Nephron progenitor cell (in vitro differentiated cells): ENCODE results near the gene HS3ST2.

Experiments used
- DNase-seq: peaks from one replicate; pipeline ENCODE4 v3.0.0; 2021
- H3K27ac Mint-ChIP-seq: 2 replicates; pipeline ENCODE4 v1.8.0; 2021; ENCODE audit warnings: mild to moderate bottlenecking, moderate library complexity, mixed read lengths
- H3K27me3 Mint-ChIP-seq: 2 replicates; pipeline ENCODE4 v1.8.0; 2021; ENCODE audit warnings: mild to moderate bottlenecking, low read depth, mixed read lengths; ENCODE audit not compliant: poor library complexity
- H3K36me3 Mint-ChIP-seq: 2 replicates; pipeline ENCODE4 v1.8.0; 2021; ENCODE audit warnings: low read depth, mixed read lengths
- H3K4me1 Mint-ChIP-seq: 2 replicates; pipeline ENCODE4 v1.8.0; 2021; ENCODE audit warnings: mixed read lengths
- H3K4me3 Mint-ChIP-seq: 2 replicates; pipeline ENCODE4 v1.8.0; 2021; ENCODE audit warnings: mild to moderate bottlenecking, moderate library complexity, mixed read lengths
- H3K9me3 Mint-ChIP-seq: 2 replicates; pipeline ENCODE4 v1.8.0; 2021; ENCODE audit warnings: mild to moderate bottlenecking, moderate library complexity, mixed read lengths
- CTCF ChIP-seq: fragments of 200-600 bp; sonication (generic); IDR thresholded peaks from 2 replicates; pipeline ENCODE4 v1.5.0; 2021; ENCODE audit warnings: antibody characterized with exemption

HS3ST2 gene

GRCh38 chr16:22926105-22926751 lies 112.3 kb downstream of the HS3ST2 start:
- Mint-ChIP-seq H3K36me3 (no peaks in the 10 kb centered on the region), H3K27me3 (peaks cover 17% of the 10 kb centered on the region), H3K4me3 (no peak overlapping the region), H3K27ac (no peak overlapping the region), H3K9me3 (no peaks in the 10 kb centered on the region), H3K4me1 (peaks cover 6% of the 10 kb centered on the region)
- DNase-seq, result no peak
- no peak for TF ChIP-seq CTCF

GRCh38 chr16:22927306-22927705 lies 113.3 kb downstream of the HS3ST2 start:
- H3K36me3 Mint-ChIP-seq, result no peaks in the 10 kb centered on the region
- no peaks in the 10 kb centered on the region for H3K9me3 Mint-ChIP-seq
- H3K27me3 Mint-ChIP-seq, result peaks cover 28% of the 10 kb centered on the region
- H3K27ac Mint-ChIP-seq, result no peak overlapping the region
- no peak overlapping the region for H3K4me3 Mint-ChIP-seq
- DNase-seq, result no peak
- peaks cover 6% of the 10 kb centered on the region for H3K4me1 Mint-ChIP-seq
- TF ChIP-seq CTCF, result no peak

GRCh38 chr16:22928882-22929435 lies 115.0 kb downstream of the HS3ST2 start:
- H3K36me3 Mint-ChIP-seq, result no peaks in the 10 kb centered on the region
- TF ChIP-seq CTCF, result no peak
- no peak overlapping the region for H3K27ac Mint-ChIP-seq
- no peak for DNase-seq
- no peak overlapping the region for H3K4me3 Mint-ChIP-seq
- peaks cover 41% of the 10 kb centered on the region for H3K27me3 Mint-ChIP-seq
- peaks cover 6% of the 10 kb centered on the region for H3K4me1 Mint-ChIP-seq
- H3K9me3 Mint-ChIP-seq, result no peaks in the 10 kb centered on the region

- peaks cover 6% of the 10 kb centered on the region for H3K4me1 Mint-ChIP-seq
- no peak overlapping the region for H3K27ac Mint-ChIP-seq
- TF ChIP-seq CTCF, result no peak
- peaks cover 41% of the 10 kb centered on the region for H3K27me3 Mint-ChIP-seq
- H3K4me3 Mint-ChIP-seq, result no peak overlapping the region
- no peak for DNase-seq
- no peaks in the 10 kb centered on the region for H3K36me3 Mint-ChIP-seq
- no peaks in the 10 kb centered on the region for H3K9me3 Mint-ChIP-seq
Observed at GRCh38 chr16:22929461-22929860, 115.5 kb downstream of the HS3ST2 start.

- Mint-ChIP-seq H3K4me3 (no peak overlapping the region), H3K4me1 (peaks cover 6% of the 10 kb centered on the region), H3K27me3 (peaks cover 37% of the 10 kb centered on the region), H3K9me3 (no peaks in the 10 kb centered on the region), H3K36me3 (no peaks in the 10 kb centered on the region), H3K27ac (no peak overlapping the region)
- no peak for DNase-seq
- no peak for TF ChIP-seq CTCF
Observed at GRCh38 chr16:22932032-22932771, 118.2 kb downstream of the HS3ST2 start.
